Measurements from ENCODE around the gene ATP5PO.

ATP5PO gene

GRCh38 chr21:33885172-33885514 is 30.5 kb downstream of the ATP5PO start:
- Histone ChIP-seq H3K36me3 (no peaks in the 10 kb centered on the region), H4K20me1 (no peaks in the 10 kb centered on the region), H3K4me1 (no peaks in the 10 kb centered on the region), H3K4me3 (no peak overlapping the region), H3K27me3 (no peaks in the 10 kb centered on the region), H3K9me3 (no peaks in the 10 kb centered on the region), H3K4me2 (no peak overlapping the region), H3K9ac (no peak overlapping the region), H3K27ac (no peak overlapping the region)
- TF ChIP-seq Cebpa-rat (IDR thresholded peaks at IDR 0.05): no peak

- TF ChIP-seq Cebpa-rat (IDR thresholded peaks at IDR 0.05): no peak
- Histone ChIP-seq H4K20me1 (no peaks in the 10 kb centered on the region), H3K36me3 (no peaks in the 10 kb centered on the region), H3K27ac (no peak overlapping the region), H3K9me3 (no peaks in the 10 kb centered on the region), H3K4me3 (no peak overlapping the region), H3K4me1 (no peaks in the 10 kb centered on the region), H3K27me3 (no peaks in the 10 kb centered on the region), H3K4me2 (no peak overlapping the region), H3K9ac (no peak overlapping the region)
Measured at GRCh38 chr21:33884376-33885171, 31.0 kb downstream of the ATP5PO start.

GRCh38 chr21:33883118-33883517 is 32.5 kb downstream of the ATP5PO start:
- no peak overlapping the region for H3K9ac ChIP-seq
- no peak overlapping the region for H3K4me2 ChIP-seq
- no peak for TF ChIP-seq Cebpa-rat (IDR thresholded peaks at IDR 0.05)
- H3K27ac ChIP-seq: no peak overlapping the region
- H3K36me3 ChIP-seq: no peaks in the 10 kb centered on the region
- no peak overlapping the region for H3K4me3 ChIP-seq
- H3K27me3 ChIP-seq: no peaks in the 10 kb centered on the region
- no peaks in the 10 kb centered on the region for H4K20me1 ChIP-seq
- no peaks in the 10 kb centered on the region for H3K9me3 ChIP-seq
- H3K4me1 ChIP-seq: no peaks in the 10 kb centered on the region

GRCh38 chr21:33881689-33882440 is 33.7 kb downstream of the ATP5PO start:
- no peak overlapping the region for H3K4me2 ChIP-seq
- H3K36me3 ChIP-seq: no peaks in the 10 kb centered on the region
- no peak overlapping the region for H3K4me3 ChIP-seq
- H4K20me1 ChIP-seq: no peaks in the 10 kb centered on the region
- no peak overlapping the region for H3K27ac ChIP-seq
- H3K4me1 ChIP-seq: no peaks in the 10 kb centered on the region
- no peaks in the 10 kb centered on the region for H3K27me3 ChIP-seq
- H3K9me3 ChIP-seq: no peaks in the 10 kb centered on the region
- no peak overlapping the region for H3K9ac ChIP-seq
- TF ChIP-seq Cebpa-rat (IDR thresholded peaks at IDR 0.05): no peak

GRCh38 chr21:33880626-33881025 is 35.0 kb downstream of the ATP5PO start:
- H3K36me3 ChIP-seq: no peaks in the 10 kb centered on the region
- H3K4me3 ChIP-seq: no peak overlapping the region
- no peaks in the 10 kb centered on the region for H3K9me3 ChIP-seq
- H3K27ac ChIP-seq: no peak overlapping the region
- H3K27me3 ChIP-seq: no peaks in the 10 kb centered on the region
- no peak overlapping the region for H3K4me2 ChIP-seq
- TF ChIP-seq Cebpa-rat (IDR thresholded peaks at IDR 0.05): no peak
- H4K20me1 ChIP-seq: no peaks in the 10 kb centered on the region
- no peak overlapping the region for H3K9ac ChIP-seq
- H3K4me1 ChIP-seq: no peaks in the 10 kb centered on the region

GRCh38 chr21:33878824-33879223 is 36.8 kb downstream of the ATP5PO start:
- H3K4me3 ChIP-seq: no peak overlapping the region
- no peaks in the 10 kb centered on the region for H3K9me3 ChIP-seq
- no peak overlapping the region for H3K9ac ChIP-seq
- no peak for TF ChIP-seq Cebpa-rat (IDR thresholded peaks at IDR 0.05)
- H3K27me3 ChIP-seq: no peaks in the 10 kb centered on the region
- no peaks in the 10 kb centered on the region for H4K20me1 ChIP-seq
- H3K27ac ChIP-seq: no peak overlapping the region
- H3K4me1 ChIP-seq: no peaks in the 10 kb centered on the region
- no peak overlapping the region for H3K4me2 ChIP-seq
- no peaks in the 10 kb centered on the region for H3K36me3 ChIP-seq

GRCh38 chr21:33875026-33875695 is 40.4 kb downstream of the ATP5PO start:
- no peak for TF ChIP-seq Cebpa-rat (IDR thresholded peaks at IDR 0.05)
- no peaks in the 10 kb centered on the region for H3K36me3 ChIP-seq
- H4K20me1 ChIP-seq: no peaks in the 10 kb centered on the region
- H3K9ac ChIP-seq: no peak overlapping the region
- no peak overlapping the region for H3K4me2 ChIP-seq
- no peaks in the 10 kb centered on the region for H3K4me1 ChIP-seq
- no peak overlapping the region for H3K27ac ChIP-seq
- no peak overlapping the region for H3K4me3 ChIP-seq
- no peaks in the 10 kb centered on the region for H3K27me3 ChIP-seq
- no peaks in the 10 kb centered on the region for H3K9me3 ChIP-seq

- Histone ChIP-seq H3K27ac (no peak overlapping the region), H3K27me3 (no peaks in the 10 kb centered on the region), H4K20me1 (no peaks in the 10 kb centered on the region), H3K9me3 (no peaks in the 10 kb centered on the region), H3K36me3 (no peaks in the 10 kb centered on the region), H3K4me2 (no peak overlapping the region), H3K9ac (no peak overlapping the region), H3K4me1 (no peaks in the 10 kb centered on the region), H3K4me3 (no peak overlapping the region)
- TF ChIP-seq Cebpa-rat (IDR thresholded peaks at IDR 0.05): no peak
Measured at GRCh38 chr21:33874161-33874560, 41.4 kb downstream of the ATP5PO start.

GRCh38 chr21:33872881-33873515 is 42.6 kb downstream of the ATP5PO start:
- Histone ChIP-seq H3K36me3 (no peaks in the 10 kb centered on the region), H3K4me3 (no peak overlapping the region), H3K9me3 (no peaks in the 10 kb centered on the region), H3K27ac (no peak overlapping the region), H3K9ac (no peak overlapping the region), H4K20me1 (no peaks in the 10 kb centered on the region), H3K27me3 (no peaks in the 10 kb centered on the region), H3K4me1 (no peaks in the 10 kb centered on the region), H3K4me2 (no peak overlapping the region)
- TF ChIP-seq Cebpa-rat (IDR thresholded peaks at IDR 0.05): no peak
